GM19328 (cell line): Measurements from ENCODE around the gene PODN.

Experiments used
- ATAC-seq: cut with Tn5 transposase; IDR thresholded peaks from one replicate; pipeline ENCODE4 v1.9.1; 2021; ENCODE audit warnings: mild to moderate bottlenecking, moderate library complexity; ENCODE audit not compliant: unreplicated experiment

PODN gene

DNA sequence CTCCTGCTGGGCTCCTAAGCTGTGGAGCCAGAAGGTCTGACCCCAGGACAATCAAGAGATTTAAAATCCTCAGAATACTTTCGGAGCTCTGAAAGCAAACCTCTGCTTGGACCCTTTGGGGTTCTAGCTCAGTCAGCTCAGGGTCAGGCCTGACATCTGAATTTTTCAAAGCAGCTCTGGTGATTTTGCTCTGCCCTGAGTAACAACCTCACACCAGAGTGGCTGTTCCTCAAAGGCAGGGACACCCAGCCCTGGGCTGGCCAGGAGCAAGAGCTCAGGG is 68.5 kb downstream of the PODN start:
- ATAC-seq: no peak

- no peak for ATAC-seq
These were observed 69.0 kb downstream of the PODN start for GRCh38 chr1:53130878-53131589.

- no peak for ATAC-seq
These were observed 69.6 kb downstream of the PODN start for GRCh38 chr1:53131590-53131938.

DNA sequence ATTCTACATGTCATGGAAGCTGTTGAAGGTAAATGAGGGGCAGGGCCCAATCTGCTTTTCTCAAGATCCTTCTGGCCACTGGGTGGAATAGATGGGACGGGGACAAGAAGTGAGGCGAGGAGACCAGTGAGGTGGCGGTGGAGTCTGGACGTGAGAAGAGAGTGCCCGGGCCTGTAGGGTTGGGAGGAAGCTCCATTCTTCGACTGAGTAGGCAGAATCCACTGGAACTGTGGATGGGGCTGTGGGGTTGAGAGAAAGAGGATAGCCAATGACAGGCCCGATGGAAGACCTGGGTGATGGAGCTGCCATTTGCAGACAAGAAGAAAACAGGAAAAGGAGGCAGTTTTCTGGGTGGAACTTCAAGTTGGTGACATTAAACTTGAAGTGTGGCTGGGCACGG is 70.2 kb downstream of the PODN start:
- no peak for ATAC-seq

GRCh38 chr1:53133261-53134041 is 71.4 kb downstream of the PODN start:
- no peak for ATAC-seq

DNA sequence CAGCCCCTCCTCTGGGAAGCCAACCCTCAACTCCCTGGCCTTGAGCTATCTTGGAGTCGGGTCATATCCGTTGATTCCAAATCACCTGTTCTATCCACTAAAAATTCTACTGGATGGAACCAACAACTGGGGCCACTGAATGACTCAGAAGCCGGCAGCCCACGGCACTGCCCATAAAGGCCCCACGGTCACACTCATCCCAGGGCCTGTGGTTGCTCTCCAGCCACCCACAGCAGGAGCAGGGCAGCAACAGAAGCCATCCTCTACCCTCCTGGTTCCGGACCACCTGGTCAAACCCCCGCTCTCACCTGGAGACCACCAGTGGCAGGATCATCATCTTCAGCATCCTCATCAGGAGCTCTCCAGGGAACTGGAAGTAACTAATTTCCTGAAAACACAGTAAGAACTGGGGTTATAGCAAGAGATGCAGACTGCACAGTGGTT is 72.1 kb downstream of the PODN start:
- no peak for ATAC-seq
